Ovary (tissue), 3 donors: ENCODE results near the gene LDB2.

Experiments
- EP300 ChIP-seq: sonication (generic); formaldehyde crosslinking; IDR thresholded peaks from one replicate; pipeline ENCODE4 v1.6.1; 2017; ENCODE audit warnings: antibody characterized with exemption
- POLR2A ChIP-seq: fragments of 450-650 bp; IDR thresholded peaks from one replicate; pipeline ENCODE4 v1.6.1; 2017; ENCODE audit warnings: antibody characterized with exemption, mild to moderate bottlenecking, moderate library complexity
- TF ChIP-seq, protein P1 (sequence below), 3 donors: fragments of 450-650 bp in 2 of 3; fragments of 200-600 bp in 1 of 3; IDR thresholded peaks; one replicate each; pipeline versions ENCODE4 v1.5.1 to v1.8.0; 2016 to 2022; ENCODE audit warnings: antibody characterized with exemption in 3 of 3, mild to moderate bottlenecking in 1 of 3
- donor health status: DM: no; HTN: no; CAD: no.

- TF ChIP-seq, protein P1, sequence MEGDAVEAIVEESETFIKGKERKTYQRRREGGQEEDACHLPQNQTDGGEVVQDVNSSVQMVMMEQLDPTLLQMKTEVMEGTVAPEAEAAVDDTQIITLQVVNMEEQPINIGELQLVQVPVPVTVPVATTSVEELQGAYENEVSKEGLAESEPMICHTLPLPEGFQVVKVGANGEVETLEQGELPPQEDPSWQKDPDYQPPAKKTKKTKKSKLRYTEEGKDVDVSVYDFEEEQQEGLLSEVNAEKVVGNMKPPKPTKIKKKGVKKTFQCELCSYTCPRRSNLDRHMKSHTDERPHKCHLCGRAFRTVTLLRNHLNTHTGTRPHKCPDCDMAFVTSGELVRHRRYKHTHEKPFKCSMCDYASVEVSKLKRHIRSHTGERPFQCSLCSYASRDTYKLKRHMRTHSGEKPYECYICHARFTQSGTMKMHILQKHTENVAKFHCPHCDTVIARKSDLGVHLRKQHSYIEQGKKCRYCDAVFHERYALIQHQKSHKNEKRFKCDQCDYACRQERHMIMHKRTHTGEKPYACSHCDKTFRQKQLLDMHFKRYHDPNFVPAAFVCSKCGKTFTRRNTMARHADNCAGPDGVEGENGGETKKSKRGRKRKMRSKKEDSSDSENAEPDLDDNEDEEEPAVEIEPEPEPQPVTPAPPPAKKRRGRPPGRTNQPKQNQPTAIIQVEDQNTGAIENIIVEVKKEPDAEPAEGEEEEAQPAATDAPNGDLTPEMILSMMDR (IDR thresholded peaks at IDR 0.05), result no peak
- TF ChIP-seq POLR2A, result no peak
- TF ChIP-seq EP300, result no peak
Observed at GRCh38 chr4:16785793-16786527, 112.5 kb downstream of the LDB2 start.
